HepG2 (cell line): ENCODE data around the gene OAS2. TPM values are rescaled to one million over a fixed set of nuclear protein-coding genes. Genes with fewer than 3 reads are reported as not detected.

ENCODE experiments used
- ATAC-seq: fragments of 200-7000 bp; cut with Tn5 transposase; 3 replicates; pipeline ENCODE4 v1.9.1; 2020; ENCODE audit warnings: mild to moderate bottlenecking, moderate library complexity
- BruUV-seq: library from RNA; stranded (reverse); fragments of 400-500 nt; replicated peaks from 2 replicates; lab custom pipeline; 2021; lab: Mats Ljungman, UMichigan
- CTCF ChIA-PET: fragments of 300-600 bp; formaldehyde crosslinking; extraction: SDS; loops from one replicate; lab custom pipeline; 2021; ENCODE audit warnings: low total read pairs, inconsistent platforms, low intra/inter-chr PET ratio; lab: Yijun Ruan, JAX
- POLR2A ChIA-PET: fragments of 350-600 bp; sonication (Branson Sonifier 250); formaldehyde crosslinking; loops from one replicate; lab custom pipeline; 2020; ENCODE audit warnings: antibody characterized with exemption, inconsistent platforms; lab: Yijun Ruan, JAX
- DNase-seq: peaks from one replicate; pipeline ENCODE4 v3.0.0-alpha.2; 2015; ENCODE audit warnings: low spot score
- FAIRE-seq: peaks from 3 replicates; lab custom pipeline; 2011; peaks lifted over from hg19 to GRCh38; lab: Jason Lieb, UNC
- H2AFZ ChIP-seq: one replicate; pipeline ENCODE4 v1.6.1; 2011; ENCODE audit warnings: low read length, inconsistent platforms
- H3K27ac ChIP-seq: fragments of 300-600 bp; 3 replicates; pipeline ENCODE4 v1.8.0; 2011; ENCODE audit warnings: mixed run types, mild to moderate bottlenecking, mixed read lengths, low read length, inconsistent platforms; ENCODE audit not compliant: insufficient read depth; ENCODE audit errors: extremely low read length
- H3K27me3 ChIP-seq, 2 experiments: fragments of 200-600 bp in 1 of 2; 2 replicates in 1 of 2; 3 replicates in 1 of 2; pipeline versions ENCODE4 v1.6.0 to v1.8.0; 2011; ENCODE audit warnings: low read length in 2 of 2, mild to moderate bottlenecking in 2 of 2, moderate library complexity in 2 of 2, inconsistent platforms in 1 of 2; ENCODE audit not compliant: insufficient read depth in 2 of 2, control insufficient read depth in 1 of 2
- H3K36me3 ChIP-seq, 2 experiments: fragments of 200-600 bp in 1 of 2; replicated peaks in 1 of 2; 2 replicates in 1 of 2; 3 replicates in 1 of 2; pipeline versions ENCODE4 v1.5.1 to v1.8.0; 2011; ENCODE audit warnings: low read length in 2 of 2, inconsistent platforms in 1 of 2; ENCODE audit not compliant: insufficient read depth in 2 of 2, control insufficient read depth in 1 of 2
- H3K4me1 ChIP-seq: 2 replicates; pipeline ENCODE4 v1.5.1; 2012; ENCODE audit warnings: low read length, inconsistent platforms; ENCODE audit not compliant: insufficient read depth
- H3K4me2 ChIP-seq: 2 replicates; pipeline ENCODE4 v1.6.0; 2011; ENCODE audit warnings: low read depth, low read length, inconsistent platforms
- H3K4me3 ChIP-seq, 3 experiments: fragments of 200-600 bp in 1 of 3; sonication (generic), shearing (Covaris generic) in 1 of 3; replicated peaks in 1 of 3; 2 replicates each; pipeline ENCODE4 v1.5.1; 2011 to 2016; ENCODE audit warnings: low read length in 3 of 3, inconsistent platforms in 2 of 3, low read depth in 2 of 3, mild to moderate bottlenecking in 2 of 3, control low read depth in 1 of 3, mixed read lengths in 1 of 3; ENCODE audit not compliant: insufficient read depth in 1 of 3
- H3K79me2 ChIP-seq: one replicate; pipeline ENCODE4 v1.6.1; 2011; ENCODE audit warnings: low read length, inconsistent platforms; ENCODE audit not compliant: insufficient read depth
- H3K9ac ChIP-seq: 2 replicates; pipeline ENCODE4 v1.6.0; 2011; ENCODE audit warnings: mild to moderate bottlenecking, low read depth, low read length, inconsistent platforms; ENCODE audit not compliant: insufficient read depth
- H3K9me3 ChIP-seq: 2 replicates; pipeline ENCODE4 v1.5.1; 2012; ENCODE audit warnings: mild to moderate bottlenecking, low read length
- H4K20me1 ChIP-seq: 2 replicates; pipeline ENCODE4 v1.6.0; 2011; ENCODE audit warnings: inconsistent platforms, mild to moderate bottlenecking, low read length, moderate library complexity; ENCODE audit not compliant: insufficient read depth
- FOSL1 ChIP-seq: sonication (generic); formaldehyde crosslinking; IDR thresholded peaks from 2 replicates; pipeline ENCODE4 v1.9.0; 2021; ENCODE audit warnings: missing genetic modification reagents, borderline replicate concordance
- GZF1 ChIP-seq: sonication (generic); formaldehyde crosslinking; IDR thresholded peaks from 2 replicates; pipeline ENCODE4 v1.5.1; 2020; ENCODE audit warnings: mild to moderate bottlenecking, missing genetic modification reagents
- MTF1 ChIP-seq: sonication (generic); formaldehyde crosslinking; IDR thresholded peaks from 2 replicates; pipeline ENCODE4 v1.5.0; 2020; ENCODE audit warnings: missing genetic modification reagents
- MXD4 ChIP-seq: IDR thresholded peaks from 2 replicates; pipeline ENCODE4 v1.6.1; 2016; ENCODE audit warnings: mild to moderate bottlenecking, missing biosample characterization, missing genetic modification reagents
- RFXAP ChIP-seq: sonication (generic); formaldehyde crosslinking; IDR thresholded peaks from 2 replicates; pipeline ENCODE4 v1.4.0; 2020; ENCODE audit warnings: missing genetic modification reagents, borderline replicate concordance
- SAP130 ChIP-seq: IDR thresholded peaks from 2 replicates; pipeline ENCODE4 v1.6.1; 2016; ENCODE audit warnings: low read depth
- SIX1 ChIP-seq: sonication (generic); formaldehyde crosslinking; IDR thresholded peaks from 2 replicates; pipeline ENCODE4 v1.4.0; 2020; ENCODE audit warnings: missing genetic modification reagents, borderline replicate concordance
- ZBTB3 ChIP-seq: sonication (generic); formaldehyde crosslinking; IDR thresholded peaks from 2 replicates; pipeline ENCODE4 v1.4.0; 2020; ENCODE audit warnings: low read depth, mild to moderate bottlenecking, moderate library complexity, missing genetic modification reagents, borderline replicate concordance
- ZNF251 ChIP-seq: sonication (generic); formaldehyde crosslinking; IDR thresholded peaks from 2 replicates; pipeline ENCODE4 v1.9.0; 2021; ENCODE audit warnings: mild to moderate bottlenecking, missing genetic modification reagents
- ZNF333 ChIP-seq: sonication (generic); formaldehyde crosslinking; IDR thresholded peaks from 2 replicates; pipeline ENCODE4 v1.4.0; 2020; ENCODE audit warnings: mild to moderate bottlenecking, missing genetic modification reagents, borderline replicate concordance
- ZNF335 ChIP-seq: sonication (generic); formaldehyde crosslinking; IDR thresholded peaks from 2 replicates; pipeline ENCODE4 v1.4.0; 2020; ENCODE audit warnings: missing genetic modification reagents
- ZNF749 ChIP-seq: sonication (generic); formaldehyde crosslinking; IDR thresholded peaks from 2 replicates; pipeline ENCODE4 v1.8.0; 2022; ENCODE audit warnings: mild to moderate bottlenecking, missing genetic modification reagents, moderate library complexity, borderline replicate concordance
- WGBS: methylation state at CpG from one replicate; pipeline ENCODE4 v1.1.6; 2017; ENCODE audit warnings: low lambda C conversion rate; 5-methylcytosine and 5-hydroxymethylcytosine counted together
- in situ Hi-C: cut with HindIII; loops from 2 replicates; pipeline ENCODE4 v1.10.0; 2017; ENCODE audit warnings: low pct_unique_long_range_greater_than_20kb; ENCODE audit not compliant: extremely low pct_ligation_motif_present
- intact Hi-C: fragments of 100-400 bp; cut with micrococcal nuclease; formaldehyde crosslinking; loops from one replicate; pipeline ENCODE4 v1.10.0; 2022; ENCODE audit not compliant: unreplicated experiment
- polyA plus RNA-seq, 8 experiments: library from polyadenylated mRNA; depleted of rRNA in 3 of 8; stranded (reverse) in 7 of 8; unstranded in 1 of 8; fragments of >200 nt; fragmentation: Illumina TruSeq in 4 of 8; extraction: Trizol in 4 of 8; gene quantifications; 2 replicates each; pipeline versions ENCODE4 v1.2.1 to v1.2.3, GENCODE V29; 2011 to 2016; ENCODE audit warnings: low read depth in 4 of 8, missing spikeins in 1 of 8, mixed read lengths in 1 of 8; ENCODE audit not compliant: insufficient read depth in 1 of 8
- total RNA-seq, 5 experiments: library from RNA; depleted of rRNA; stranded (reverse); fragments of >200 nt; fragmentation: Illumina TruSeq; extraction: Trizol; gene quantifications; 2 replicates each; pipeline ENCODE4 v1.2.3, GENCODE V29; 2016; ENCODE audit warnings: low read depth in 1 of 5
- TF ChIP-seq, protein P1 (sequence below): sonication (generic); formaldehyde crosslinking; IDR thresholded peaks from 2 replicates; pipeline ENCODE4 v1.5.1; 2020; ENCODE audit warnings: mild to moderate bottlenecking, missing genetic modification reagents, moderate library complexity
- TF ChIP-seq, protein P2 (sequence below): sonication (generic); formaldehyde crosslinking; IDR thresholded peaks from 2 replicates; pipeline ENCODE4 v1.5.0; 2020; ENCODE audit warnings: missing genetic modification reagents, mild to moderate bottlenecking, borderline replicate concordance
- TF ChIP-seq, protein P3 (sequence below): sonication (generic); formaldehyde crosslinking; IDR thresholded peaks from 2 replicates; pipeline ENCODE4 v1.4.0; 2020; ENCODE audit warnings: mild to moderate bottlenecking, missing genetic modification reagents

Gene OAS2
- total and polyA plus RNA-seq, 2 of the 13 experiments (the other 11 are each of a cell fraction or from before 2014, with no cell fraction given): 0.05 to 0.24 TPM

DNA sequence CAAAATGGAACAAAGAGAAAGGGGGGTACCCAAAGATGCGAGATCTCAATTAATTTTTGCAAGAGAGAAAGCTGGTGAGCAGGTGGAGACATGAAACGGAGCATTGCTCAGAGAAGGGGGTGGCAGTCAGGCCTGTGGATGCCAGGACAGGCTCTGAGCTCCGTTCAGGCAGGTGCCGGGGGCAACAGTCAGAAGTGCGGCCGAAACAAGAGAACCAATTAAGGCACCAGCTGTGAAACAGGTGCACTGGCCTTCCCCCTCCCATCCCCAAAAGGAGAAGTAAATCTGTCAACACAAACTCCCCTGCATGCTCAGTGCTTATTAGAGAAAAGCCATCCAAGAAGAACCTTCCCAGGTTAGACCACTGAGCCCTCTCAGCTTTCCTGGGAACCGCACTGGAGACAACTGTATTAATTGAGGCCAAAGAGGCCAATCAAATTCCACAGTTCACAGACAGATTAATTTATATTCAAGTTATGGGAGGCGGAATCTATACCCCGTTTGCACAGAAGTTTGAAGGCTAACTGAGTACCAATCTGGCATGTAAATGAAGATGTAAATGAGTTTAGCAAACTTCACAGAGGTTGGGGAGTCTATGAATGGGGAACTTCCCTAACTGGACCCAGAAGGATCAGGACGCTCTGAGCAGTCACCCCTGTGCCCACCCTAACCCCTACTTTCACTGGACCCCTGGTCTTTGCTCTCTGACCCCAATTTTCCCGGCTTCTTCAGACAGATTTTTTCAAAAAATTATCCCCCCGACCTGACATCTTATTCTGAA lies 20.9 kb downstream of the OAS2 start:
- in situ Hi-C loops (loop anchor here (5.0 kb wide), 1 partner anchor 33 kb away; no protein-coding TSS in a partner anchor), intact Hi-C loops (no loop called here)
- TF ChIP-seq GZF1 (no peak), SIX1 (CRISPR knock-in tag) (no peak), ZBTB3 (CRISPR knock-in tag) (no peak), SAP130 (CRISPR knock-in tag) (no peak), ZNF749 (CRISPR knock-in tag) (no peak), ZNF251 (CRISPR knock-in tag) (no peak), ZNF335 (CRISPR knock-in tag) (no peak), FOSL1 (CRISPR knock-in tag) (no peak), MXD4 (CRISPR knock-in tag) (no peak), ZNF333 (CRISPR knock-in tag) (no peak), MTF1 (CRISPR knock-in tag) (no peak), RFXAP (CRISPR knock-in tag) (no peak)
- TF ChIP-seq, protein P1, sequence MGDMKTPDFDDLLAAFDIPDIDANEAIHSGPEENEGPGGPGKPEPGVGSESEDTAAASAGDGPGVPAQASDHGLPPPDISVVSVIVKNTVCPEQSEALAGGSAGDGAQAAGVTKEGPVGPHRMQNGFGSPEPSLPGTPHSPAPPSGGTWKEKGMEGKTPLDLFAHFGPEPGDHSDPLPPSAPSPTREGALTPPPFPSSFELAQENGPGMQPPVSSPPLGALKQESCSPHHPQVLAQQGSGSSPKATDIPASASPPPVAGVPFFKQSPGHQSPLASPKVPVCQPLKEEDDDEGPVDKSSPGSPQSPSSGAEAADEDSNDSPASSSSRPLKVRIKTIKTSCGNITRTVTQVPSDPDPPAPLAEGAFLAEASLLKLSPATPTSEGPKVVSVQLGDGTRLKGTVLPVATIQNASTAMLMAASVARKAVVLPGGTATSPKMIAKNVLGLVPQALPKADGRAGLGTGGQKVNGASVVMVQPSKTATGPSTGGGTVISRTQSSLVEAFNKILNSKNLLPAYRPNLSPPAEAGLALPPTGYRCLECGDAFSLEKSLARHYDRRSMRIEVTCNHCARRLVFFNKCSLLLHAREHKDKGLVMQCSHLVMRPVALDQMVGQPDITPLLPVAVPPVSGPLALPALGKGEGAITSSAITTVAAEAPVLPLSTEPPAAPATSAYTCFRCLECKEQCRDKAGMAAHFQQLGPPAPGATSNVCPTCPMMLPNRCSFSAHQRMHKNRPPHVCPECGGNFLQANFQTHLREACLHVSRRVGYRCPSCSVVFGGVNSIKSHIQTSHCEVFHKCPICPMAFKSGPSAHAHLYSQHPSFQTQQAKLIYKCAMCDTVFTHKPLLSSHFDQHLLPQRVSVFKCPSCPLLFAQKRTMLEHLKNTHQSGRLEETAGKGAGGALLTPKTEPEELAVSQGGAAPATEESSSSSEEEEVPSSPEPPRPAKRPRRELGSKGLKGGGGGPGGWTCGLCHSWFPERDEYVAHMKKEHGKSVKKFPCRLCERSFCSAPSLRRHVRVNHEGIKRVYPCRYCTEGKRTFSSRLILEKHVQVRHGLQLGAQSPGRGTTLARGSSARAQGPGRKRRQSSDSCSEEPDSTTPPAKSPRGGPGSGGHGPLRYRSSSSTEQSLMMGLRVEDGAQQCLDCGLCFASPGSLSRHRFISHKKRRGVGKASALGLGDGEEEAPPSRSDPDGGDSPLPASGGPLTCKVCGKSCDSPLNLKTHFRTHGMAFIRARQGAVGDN (CRISPR knock-in tag): no peak
- TF ChIP-seq, protein P2, sequence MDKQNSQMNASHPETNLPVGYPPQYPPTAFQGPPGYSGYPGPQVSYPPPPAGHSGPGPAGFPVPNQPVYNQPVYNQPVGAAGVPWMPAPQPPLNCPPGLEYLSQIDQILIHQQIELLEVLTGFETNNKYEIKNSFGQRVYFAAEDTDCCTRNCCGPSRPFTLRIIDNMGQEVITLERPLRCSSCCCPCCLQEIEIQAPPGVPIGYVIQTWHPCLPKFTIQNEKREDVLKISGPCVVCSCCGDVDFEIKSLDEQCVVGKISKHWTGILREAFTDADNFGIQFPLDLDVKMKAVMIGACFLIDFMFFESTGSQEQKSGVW: no peak
- TF ChIP-seq, protein P3, sequence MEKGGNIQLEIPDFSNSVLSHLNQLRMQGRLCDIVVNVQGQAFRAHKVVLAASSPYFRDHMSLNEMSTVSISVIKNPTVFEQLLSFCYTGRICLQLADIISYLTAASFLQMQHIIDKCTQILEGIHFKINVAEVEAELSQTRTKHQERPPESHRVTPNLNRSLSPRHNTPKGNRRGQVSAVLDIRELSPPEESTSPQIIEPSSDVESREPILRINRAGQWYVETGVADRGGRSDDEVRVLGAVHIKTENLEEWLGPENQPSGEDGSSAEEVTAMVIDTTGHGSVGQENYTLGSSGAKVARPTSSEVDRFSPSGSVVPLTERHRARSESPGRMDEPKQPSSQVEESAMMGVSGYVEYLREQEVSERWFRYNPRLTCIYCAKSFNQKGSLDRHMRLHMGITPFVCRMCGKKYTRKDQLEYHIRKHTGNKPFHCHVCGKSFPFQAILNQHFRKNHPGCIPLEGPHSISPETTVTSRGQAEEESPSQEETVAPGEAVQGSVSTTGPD (CRISPR knock-in tag): no peak
- Histone ChIP-seq H3K9me3 (no peaks in the 10 kb centered on the region), H3K4me3 (no peak overlapping the region), H3K9ac (no peak overlapping the region), H4K20me1 (no peaks in the 10 kb centered on the region), H3K4me2 (no peak overlapping the region), H2AFZ (no peak overlapping the region), H3K36me3 (no peaks in the 10 kb centered on the region), H3K27ac (no peak overlapping the region), H3K4me1 (peaks cover 12% of the 10 kb centered on the region), H3K79me2 (no peaks in the 10 kb centered on the region), H3K27me3 (peaks cover 1 to 8% of the 10 kb centered on the region in 2 experiments; a peak in 1 of 5 replicates)
- WGBS: 24% methylated on average over 12 of the region's 12 CpGs
- CTCF ChIA-PET: no interaction called here
- FAIRE-seq: no peak
- DNase-seq: no peak
- ATAC-seq: no peak
- POLR2A ChIA-PET: no interaction called here
- BruUV-seq: no TSS peak
